ENCODE measurements around the gene KRT10. TPM values are rescaled to one million over a fixed set of nuclear protein-coding genes. Genes with fewer than 3 reads are reported as not detected.

The KRT10 gene
- total RNA-seq, 2 experiments from 2014 or later = 32.2 to 37.1 TPM

DNA sequence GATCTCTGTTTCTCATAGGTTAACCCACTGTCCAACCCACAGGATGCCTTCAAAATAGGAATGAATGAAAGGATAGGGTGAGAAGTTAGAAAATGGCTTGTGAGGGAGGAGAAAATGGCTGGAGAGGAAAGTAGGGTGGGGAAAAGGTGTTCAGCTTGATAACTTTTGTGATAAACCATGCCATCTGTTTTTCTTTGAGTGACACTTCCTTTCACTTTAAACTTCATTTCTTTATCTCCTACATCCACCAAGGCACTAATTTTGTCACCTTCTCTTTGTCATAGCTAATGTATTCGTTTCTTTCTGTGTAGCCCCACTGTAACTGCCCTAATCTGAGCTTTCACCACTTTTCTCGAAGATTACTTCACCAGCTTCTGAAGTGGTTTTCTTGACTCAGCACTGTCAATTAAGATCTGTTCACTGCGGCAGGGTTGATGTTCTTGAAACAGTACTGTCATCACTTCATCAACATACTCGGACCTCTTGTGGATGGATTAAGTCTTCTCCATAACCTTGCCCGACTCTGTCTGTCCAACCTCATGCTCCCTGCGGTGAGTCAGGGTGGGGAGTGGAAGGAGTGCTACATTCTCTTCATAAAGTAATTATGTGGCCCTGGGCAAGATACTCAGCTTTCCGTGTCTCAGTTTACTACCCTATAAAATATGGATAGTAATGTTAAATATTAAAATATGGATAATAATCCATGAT is 5.5 kb upstream of the KRT10 start:
- intact Hi-C loops (cut with DNase I, micrococcal nuclease) = no loop called here
- no peaks in the 10 kb centered on the region for H3K4me1 ChIP-seq (ENCODE audit: insufficient read depth, low read length)
- H3K9me3 Mint-ChIP-seq = no peaks in the 10 kb centered on the region
- ChIA-PET CTCF (no interaction called here), POLR2A (interaction anchor here (1.2 kb wide), 1 partner anchor 9 kb away, joined by 5 read pairs; no protein-coding TSS in a partner anchor)
- no peak for ATAC-seq (ENCODE audit: poor library complexity)
- no peak overlapping the region for H3K27ac Mint-ChIP-seq
- DNase-seq = no peak
- no peaks in the 10 kb centered on the region for H3K9me3 ChIP-seq (ENCODE audit: control insufficient read depth in 1 of 2, insufficient read depth in 1 of 2, low read length in 2 of 2)
- peaks cover 5% of the 10 kb centered on the region for H3K4me1 Mint-ChIP-seq (ENCODE audit: low read depth)
- H3K36me3 Mint-ChIP-seq (ENCODE audit: low read depth) = peaks cover 4% of the 10 kb centered on the region
- peaks cover 12% of the 10 kb centered on the region for H3K27me3 Mint-ChIP-seq
- H3K27ac ChIP-seq (ENCODE audit: low read depth in 1 of 2, low read length in 2 of 2) = no peak overlapping the region
- H3K36me3 ChIP-seq (ENCODE audit: insufficient read depth, low read length) = no peaks in the 10 kb centered on the region
- TF ChIP-seq, protein P1, sequence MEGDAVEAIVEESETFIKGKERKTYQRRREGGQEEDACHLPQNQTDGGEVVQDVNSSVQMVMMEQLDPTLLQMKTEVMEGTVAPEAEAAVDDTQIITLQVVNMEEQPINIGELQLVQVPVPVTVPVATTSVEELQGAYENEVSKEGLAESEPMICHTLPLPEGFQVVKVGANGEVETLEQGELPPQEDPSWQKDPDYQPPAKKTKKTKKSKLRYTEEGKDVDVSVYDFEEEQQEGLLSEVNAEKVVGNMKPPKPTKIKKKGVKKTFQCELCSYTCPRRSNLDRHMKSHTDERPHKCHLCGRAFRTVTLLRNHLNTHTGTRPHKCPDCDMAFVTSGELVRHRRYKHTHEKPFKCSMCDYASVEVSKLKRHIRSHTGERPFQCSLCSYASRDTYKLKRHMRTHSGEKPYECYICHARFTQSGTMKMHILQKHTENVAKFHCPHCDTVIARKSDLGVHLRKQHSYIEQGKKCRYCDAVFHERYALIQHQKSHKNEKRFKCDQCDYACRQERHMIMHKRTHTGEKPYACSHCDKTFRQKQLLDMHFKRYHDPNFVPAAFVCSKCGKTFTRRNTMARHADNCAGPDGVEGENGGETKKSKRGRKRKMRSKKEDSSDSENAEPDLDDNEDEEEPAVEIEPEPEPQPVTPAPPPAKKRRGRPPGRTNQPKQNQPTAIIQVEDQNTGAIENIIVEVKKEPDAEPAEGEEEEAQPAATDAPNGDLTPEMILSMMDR (IDR thresholded peaks at IDR 0.05) = no peak
- H3K27me3 ChIP-seq (ENCODE audit: control insufficient read depth in 1 of 2, insufficient read depth in 2 of 2, low read length in 2 of 2) = no peaks in the 10 kb centered on the region
- no peak overlapping the region for H3K4me3 Mint-ChIP-seq
- no peak overlapping the region for H3K4me3 ChIP-seq (ENCODE audit: low read length)

DNA sequence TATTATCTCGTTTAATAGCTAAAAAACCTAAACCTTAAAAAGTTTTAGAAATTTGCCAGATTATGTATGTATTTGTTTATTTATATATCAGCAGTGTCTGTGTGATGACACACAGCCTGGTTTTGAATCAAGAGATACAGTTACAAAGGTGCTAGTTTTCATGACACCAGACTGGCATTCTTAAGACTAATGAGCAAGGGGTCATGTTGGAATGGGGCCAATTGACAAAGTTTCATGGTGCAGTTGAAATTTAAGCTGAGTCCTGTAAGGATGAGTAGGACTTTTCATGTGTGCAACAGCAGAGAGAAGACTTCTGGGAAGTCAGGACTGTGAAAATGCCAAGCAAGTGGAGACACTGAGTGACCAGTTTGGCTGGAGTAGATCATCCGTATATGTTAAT is 3.2 kb upstream of the KRT10 start:
- Histone ChIP-seq H3K27me3 (ENCODE audit: control insufficient read depth in 1 of 2, insufficient read depth in 2 of 2, low read length in 2 of 2) (no peaks in the 10 kb centered on the region), H3K36me3 (ENCODE audit: insufficient read depth, low read length) (peaks cover 2% of the 10 kb centered on the region), H3K9me3 (ENCODE audit: control insufficient read depth in 1 of 2, insufficient read depth in 1 of 2, low read length in 2 of 2) (no peaks in the 10 kb centered on the region), H3K27ac (ENCODE audit: low read depth in 1 of 2, low read length in 2 of 2) (no peak overlapping the region), H3K4me3 (ENCODE audit: low read length) (no peak overlapping the region), H3K4me1 (ENCODE audit: insufficient read depth, low read length) (no peaks in the 10 kb centered on the region)
- H3K27ac Mint-ChIP-seq = no peak overlapping the region
- DNase-seq (no peak), ATAC-seq (ENCODE audit: poor library complexity) (no peak)
- intact Hi-C loops (cut with DNase I, micrococcal nuclease) = no loop called here
- peaks cover 6% of the 10 kb centered on the region for H3K4me1 Mint-ChIP-seq (ENCODE audit: low read depth)
- no peaks in the 10 kb centered on the region for H3K9me3 Mint-ChIP-seq
- TF ChIP-seq, protein P1 (IDR thresholded peaks at IDR 0.05) = no peak
- H3K4me3 Mint-ChIP-seq = no peak overlapping the region
- ChIA-PET POLR2A (no interaction called here), CTCF (no interaction called here)
- H3K27me3 Mint-ChIP-seq = peaks cover 12% of the 10 kb centered on the region
- H3K36me3 Mint-ChIP-seq (ENCODE audit: low read depth) = no peaks in the 10 kb centered on the region

DNA sequence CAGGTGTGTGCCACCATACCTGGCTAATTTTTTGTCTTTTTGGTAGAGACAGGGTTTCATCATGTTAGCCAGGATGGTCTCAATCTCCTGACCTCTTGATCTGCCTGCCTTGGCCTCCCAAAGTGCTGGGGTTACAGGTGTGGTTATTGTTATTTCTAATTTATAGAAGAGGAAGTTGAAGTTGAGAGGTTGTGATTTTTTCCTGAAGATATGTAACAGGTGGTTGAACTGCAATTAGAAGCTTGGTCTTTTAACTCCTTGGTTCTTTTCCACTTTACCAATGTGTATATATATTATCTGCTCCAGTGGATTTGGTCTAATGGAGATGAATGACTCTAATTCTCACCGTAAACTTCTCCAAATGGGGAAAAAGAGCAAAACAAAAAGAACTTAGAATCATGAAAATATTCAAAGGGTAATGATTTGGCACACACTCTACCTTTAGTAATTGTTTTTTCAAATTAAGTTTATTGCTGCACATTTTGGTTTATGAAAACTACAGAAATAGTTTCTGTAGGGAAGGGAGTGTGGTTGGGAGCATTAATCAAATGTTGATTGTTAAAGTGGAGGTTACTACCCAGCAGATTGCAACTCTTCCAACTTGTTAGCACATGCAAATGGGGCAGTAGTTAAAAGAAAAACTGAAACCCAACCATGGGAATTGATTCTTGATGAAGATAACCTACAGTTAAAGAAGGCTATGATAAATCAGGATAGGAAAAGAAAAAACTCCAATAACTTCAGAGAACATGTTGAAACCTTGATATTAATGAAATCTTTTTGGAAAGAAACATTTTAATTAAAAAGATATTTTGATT is 1.8 kb upstream of the KRT10 start:
- ChIA-PET POLR2A (no interaction called here), CTCF (no interaction called here)
- intact Hi-C loops (cut with DNase I, micrococcal nuclease) = no loop called here
- Histone ChIP-seq H3K4me3 (ENCODE audit: low read length) (no peak overlapping the region), H3K27ac (ENCODE audit: low read depth in 1 of 2, low read length in 2 of 2) (no peak overlapping the region), H3K27me3 (ENCODE audit: control insufficient read depth in 1 of 2, insufficient read depth in 2 of 2, low read length in 2 of 2) (no peaks in the 10 kb centered on the region), H3K36me3 (ENCODE audit: insufficient read depth, low read length) (peaks cover 2% of the 10 kb centered on the region), H3K9me3 (ENCODE audit: control insufficient read depth in 1 of 2, insufficient read depth in 1 of 2, low read length in 2 of 2) (no peaks in the 10 kb centered on the region), H3K4me1 (ENCODE audit: insufficient read depth, low read length) (peaks cover 4% of the 10 kb centered on the region)
- H3K4me1 Mint-ChIP-seq (ENCODE audit: low read depth) = peaks cover 20% of the 10 kb centered on the region
- TF ChIP-seq, protein P1 (IDR thresholded peaks at IDR 0.05) = no peak
- ATAC-seq (ENCODE audit: poor library complexity) (no peak), DNase-seq (no peak)
- H3K4me3 Mint-ChIP-seq = no peak overlapping the region
- no peak overlapping the region for H3K27ac Mint-ChIP-seq
- no peaks in the 10 kb centered on the region for H3K9me3 Mint-ChIP-seq
- no peaks in the 10 kb centered on the region for H3K36me3 Mint-ChIP-seq (ENCODE audit: low read depth)
- peaks cover 12% of the 10 kb centered on the region for H3K27me3 Mint-ChIP-seq
